ENCODE data around the gene STK10. TPM values are rescaled to one million over a fixed set of nuclear protein-coding genes. Genes with fewer than 3 reads are reported as not detected.
"Not testable (repeated sequence)": the region's sequence is repeated elsewhere in the genome, so short reads cannot be mapped to it uniquely, and the experiment has no call there.

The STK10 gene
- total RNA-seq, 3 donors from 2014 or later, result 22.7 to 36.3 (median 29.9) TPM

DNA sequence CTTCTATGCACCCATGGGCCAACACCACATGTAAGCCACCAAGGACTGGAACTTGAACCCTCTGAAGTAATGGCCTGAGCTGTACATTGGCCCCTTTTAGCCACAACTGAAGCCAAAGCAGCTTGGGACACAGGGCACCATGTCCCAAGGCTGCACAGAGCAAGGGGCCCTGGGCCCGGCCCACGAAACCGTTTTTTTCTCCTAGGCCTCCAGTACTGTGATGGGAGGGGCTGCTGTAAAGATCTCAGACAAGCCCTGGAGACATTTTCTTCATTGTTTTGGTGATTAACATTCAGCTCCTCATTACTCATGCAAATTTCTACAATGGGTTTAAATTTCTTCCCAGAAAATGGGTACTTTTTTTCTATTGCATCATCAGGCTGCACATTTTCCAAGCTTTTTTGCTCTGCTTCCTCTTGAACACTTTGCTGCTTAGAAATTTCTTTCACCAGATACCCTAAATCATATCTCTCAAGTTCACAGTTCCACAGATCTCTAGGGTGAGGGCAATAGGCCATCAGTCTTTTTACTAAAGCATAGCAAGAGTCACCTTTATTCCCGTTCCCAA lies 156.0 kb downstream of the STK10 start:
- TF ChIP-seq, protein P1, sequence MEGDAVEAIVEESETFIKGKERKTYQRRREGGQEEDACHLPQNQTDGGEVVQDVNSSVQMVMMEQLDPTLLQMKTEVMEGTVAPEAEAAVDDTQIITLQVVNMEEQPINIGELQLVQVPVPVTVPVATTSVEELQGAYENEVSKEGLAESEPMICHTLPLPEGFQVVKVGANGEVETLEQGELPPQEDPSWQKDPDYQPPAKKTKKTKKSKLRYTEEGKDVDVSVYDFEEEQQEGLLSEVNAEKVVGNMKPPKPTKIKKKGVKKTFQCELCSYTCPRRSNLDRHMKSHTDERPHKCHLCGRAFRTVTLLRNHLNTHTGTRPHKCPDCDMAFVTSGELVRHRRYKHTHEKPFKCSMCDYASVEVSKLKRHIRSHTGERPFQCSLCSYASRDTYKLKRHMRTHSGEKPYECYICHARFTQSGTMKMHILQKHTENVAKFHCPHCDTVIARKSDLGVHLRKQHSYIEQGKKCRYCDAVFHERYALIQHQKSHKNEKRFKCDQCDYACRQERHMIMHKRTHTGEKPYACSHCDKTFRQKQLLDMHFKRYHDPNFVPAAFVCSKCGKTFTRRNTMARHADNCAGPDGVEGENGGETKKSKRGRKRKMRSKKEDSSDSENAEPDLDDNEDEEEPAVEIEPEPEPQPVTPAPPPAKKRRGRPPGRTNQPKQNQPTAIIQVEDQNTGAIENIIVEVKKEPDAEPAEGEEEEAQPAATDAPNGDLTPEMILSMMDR (IDR thresholded peaks at IDR 0.05), result no peak
- DNase-seq (no peak), ATAC-seq (no peak)
- intact Hi-C loops (cut with DNase I, micrococcal nuclease), result no loop called here
- no peaks in the 10 kb centered on the region for H3K4me1 ChIP-seq (ENCODE audit: low read depth)
- H3K4me3 ChIP-seq, result no peak overlapping the region
- H3K36me3 ChIP-seq (ENCODE audit: low read depth), result no peaks in the 10 kb centered on the region
- H3K9me3 ChIP-seq, result no peaks in the 10 kb centered on the region

DNA sequence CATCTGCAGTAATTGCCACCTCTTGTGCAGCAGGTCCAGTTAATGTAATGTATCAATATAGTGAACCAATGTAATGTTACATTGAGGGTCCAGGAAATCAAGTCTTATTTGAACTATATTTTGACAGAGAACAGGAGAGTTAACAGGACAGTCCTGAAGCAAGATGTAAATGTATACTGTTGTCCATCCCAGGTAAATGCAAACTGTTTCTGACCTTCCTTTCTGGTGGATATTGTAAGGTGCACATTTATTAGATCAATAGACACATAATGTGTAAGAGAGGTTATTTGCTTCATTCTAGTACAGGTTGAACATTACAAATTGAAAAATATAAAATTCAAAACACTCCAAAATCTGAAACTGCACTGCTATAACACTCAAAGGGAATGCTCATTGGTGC lies 158.1 kb downstream of the STK10 start:
- intact Hi-C loops (cut with DNase I, micrococcal nuclease), result no loop called here
- Histone ChIP-seq H3K4me3 (no peak overlapping the region), H3K4me1 (ENCODE audit: low read depth) (no peaks in the 10 kb centered on the region), H3K36me3 (ENCODE audit: low read depth) (no peaks in the 10 kb centered on the region), H3K9me3 (no peaks in the 10 kb centered on the region)
- no peak for ATAC-seq
- TF ChIP-seq, protein P1 (IDR thresholded peaks at IDR 0.05), result no peak
- no peak for DNase-seq

DNA sequence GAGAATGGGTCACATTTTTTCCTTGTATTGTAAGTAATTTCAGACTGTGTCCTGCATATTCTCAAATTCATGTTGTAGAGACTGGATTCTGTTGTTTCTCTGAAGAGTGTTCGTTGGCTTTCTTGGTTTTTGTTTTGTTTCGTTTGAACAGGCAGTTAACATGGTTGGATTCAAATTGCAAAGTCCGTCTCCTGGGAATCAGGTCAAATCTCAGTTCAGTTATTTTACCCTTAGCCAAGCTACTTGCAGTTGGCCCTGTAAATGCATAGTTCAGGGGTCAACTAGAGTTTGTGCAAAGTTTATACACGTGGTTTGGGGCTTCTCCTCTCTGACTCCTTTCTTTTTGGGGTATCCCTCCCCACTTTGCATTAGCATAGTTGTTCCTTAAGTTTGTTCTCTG lies 159.9 kb downstream of the STK10 start:
- Histone ChIP-seq H3K9me3 (no peaks in the 10 kb centered on the region), H3K4me3 (no peak overlapping the region), H3K36me3 (ENCODE audit: low read depth) (no peaks in the 10 kb centered on the region), H3K4me1 (ENCODE audit: low read depth) (no peaks in the 10 kb centered on the region)
- TF ChIP-seq, protein P1 (IDR thresholded peaks at IDR 0.05), result no peak
- intact Hi-C loops (cut with DNase I, micrococcal nuclease), result no loop called here
- DNase-seq (no peak), ATAC-seq (no peak)

DNA sequence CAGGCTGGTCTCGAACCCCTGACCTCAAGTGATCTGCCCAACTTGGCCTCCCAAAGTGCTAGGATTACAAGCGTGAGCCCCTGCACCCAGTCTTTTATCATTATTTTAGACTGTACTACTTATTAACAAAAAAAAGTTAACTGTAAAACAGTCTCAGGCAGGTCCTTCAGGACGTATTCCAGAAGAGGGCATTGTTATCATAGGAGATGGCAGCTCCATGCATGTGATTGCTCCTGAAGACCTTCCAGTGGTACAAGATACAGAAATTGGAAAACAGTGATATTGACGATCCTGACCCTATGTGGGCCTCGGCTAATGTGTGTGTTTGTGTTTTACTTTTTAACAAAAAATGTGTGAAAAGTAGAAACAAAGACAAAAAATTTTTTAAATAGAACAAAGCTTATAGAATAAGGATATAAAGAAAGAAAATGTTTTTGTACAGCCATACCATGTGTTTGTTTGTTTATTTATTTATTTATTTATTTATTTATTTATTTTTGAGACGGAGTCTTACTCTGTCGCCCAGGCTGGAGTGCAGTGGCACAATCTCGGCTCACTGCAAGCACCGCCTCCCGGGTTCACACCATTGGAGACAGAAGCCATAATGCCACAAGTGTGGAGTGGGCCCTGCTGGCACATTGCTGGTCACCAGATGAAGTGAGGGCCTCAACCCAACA lies 167.8 kb downstream of the STK10 start:
- H3K4me1 ChIP-seq (ENCODE audit: low read depth); intact Hi-C loops (cut with DNase I, micrococcal nuclease); H3K4me3 ChIP-seq; ATAC-seq; DNase-seq; H3K9me3 ChIP-seq; H3K36me3 ChIP-seq (ENCODE audit: low read depth): not testable (repeated sequence)

DNA sequence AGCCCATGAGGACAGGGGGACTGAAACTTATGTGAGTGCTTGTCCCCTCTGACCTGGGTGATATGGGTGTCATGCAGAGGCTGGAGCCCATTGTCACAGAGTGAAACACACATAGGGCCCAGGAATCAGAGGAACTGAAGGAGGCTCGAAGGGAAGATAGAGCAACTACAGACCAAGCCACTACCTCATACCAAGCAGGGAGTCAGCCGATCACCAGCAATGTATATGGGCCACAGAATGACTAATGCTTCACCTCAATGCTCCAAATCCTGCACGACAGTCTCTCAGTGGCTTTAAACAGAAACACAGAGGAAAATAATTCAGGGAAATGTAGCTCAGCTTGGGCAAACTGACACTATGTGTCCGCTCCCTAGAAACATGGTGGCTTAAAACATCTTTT lies 172.7 kb downstream of the STK10 start:
- H3K4me1 ChIP-seq (ENCODE audit: low read depth), result no peaks in the 10 kb centered on the region
- H3K9me3 ChIP-seq, result no peaks in the 10 kb centered on the region
- intact Hi-C loops (cut with DNase I, micrococcal nuclease), result no loop called here
- no peak for ATAC-seq
- DNase-seq, result no peak
- TF ChIP-seq, protein P1 (IDR thresholded peaks at IDR 0.05), result no peak
- H3K36me3 ChIP-seq (ENCODE audit: low read depth), result no peaks in the 10 kb centered on the region
- no peak overlapping the region for H3K4me3 ChIP-seq

DNA sequence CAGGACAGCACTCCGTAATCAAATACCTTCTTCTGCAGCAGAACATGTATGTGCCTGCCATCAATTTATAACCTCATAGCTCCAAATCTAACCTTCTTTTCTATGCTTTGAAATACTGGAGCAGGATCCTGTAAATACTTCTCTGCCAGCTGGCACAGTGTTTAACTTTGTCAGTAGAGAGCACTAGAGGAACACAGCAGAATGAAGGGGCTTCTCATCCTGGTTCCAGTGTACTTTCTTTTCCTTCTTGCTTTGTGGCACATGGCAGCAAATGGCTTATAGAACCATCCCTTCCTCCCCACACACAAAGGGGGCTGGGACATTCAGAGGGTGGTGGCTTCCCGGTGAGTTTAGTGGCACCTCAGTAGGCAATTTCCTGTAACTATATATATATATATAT lies 177.7 kb downstream of the STK10 start:
- Histone ChIP-seq H3K36me3 (ENCODE audit: low read depth) (no peaks in the 10 kb centered on the region), H3K4me1 (ENCODE audit: low read depth) (peaks cover 6% of the 10 kb centered on the region), H3K4me3 (no peak overlapping the region), H3K9me3 (no peaks in the 10 kb centered on the region)
- intact Hi-C loops (cut with DNase I, micrococcal nuclease), result no loop called here
- no peak for ATAC-seq
- TF ChIP-seq, protein P1 (IDR thresholded peaks at IDR 0.05), result no peak
- DNase-seq, result no peak

Data from mucosa of descending colon (tissue), 3 donors.